CD4-positive, CD25-positive, alpha-beta regulatory T cell (primary cell): Measurements from ENCODE around the gene GUSB. TPM values are rescaled to one million over a fixed set of nuclear protein-coding genes. Genes with fewer than 3 reads are reported as not detected.
"Not testable (repeated sequence)": the region's sequence is repeated elsewhere in the genome, so short reads cannot be mapped to it uniquely, and the experiment has no call there.

Experiments used
- ATAC-seq, 2 donors: fragments of 150-1000 bp; cut with Tn5 transposase; one replicate each; pipeline ENCODE4 v1.10.0; 2021; ENCODE audit warnings: low read depth in 2 of 2, moderate number of reproducible peaks in 2 of 2, moderate library complexity in 1 of 2
- DNase-seq, 3 donors: peaks; one replicate each; pipeline versions ENCODE4 v3.0.0 to v3.0.0-alpha.2; 2012 to 2022; ENCODE audit warnings: mixed read lengths in 1 of 3
- H3K27ac ChIP-seq: one replicate; pipeline ENCODE4 v1.7.0; 2013; ENCODE audit warnings: mild to moderate bottlenecking, low read length; ENCODE audit not compliant: insufficient read depth, poor library complexity, severe bottlenecking
- H3K27me3 ChIP-seq: one replicate; pipeline ENCODE4 v1.7.0; 2013; ENCODE audit warnings: low read length; ENCODE audit not compliant: control insufficient read depth, insufficient read depth
- H3K36me3 ChIP-seq: one replicate; pipeline ENCODE4 v1.7.0; 2013; ENCODE audit warnings: mild to moderate bottlenecking, low read length, moderate library complexity; ENCODE audit not compliant: control insufficient read depth, insufficient read depth
- H3K4me1 ChIP-seq: 2 replicates; pipeline ENCODE4 v1.7.0; 2013; ENCODE audit warnings: mild to moderate bottlenecking, low read length; ENCODE audit not compliant: insufficient read depth, control insufficient read depth, poor library complexity, severe bottlenecking
- H3K4me3 ChIP-seq: one replicate; pipeline ENCODE4 v1.7.0; 2013; ENCODE audit warnings: low read depth, mild to moderate bottlenecking, low read length, moderate library complexity
- H3K9me3 ChIP-seq, 2 experiments: 1 replicate in 1 of 2; 2 replicates in 1 of 2; pipeline ENCODE4 v1.7.0; 2013; ENCODE audit warnings: low read length in 2 of 2, mild to moderate bottlenecking in 1 of 2, moderate library complexity in 1 of 2; ENCODE audit not compliant: control insufficient read depth in 2 of 2
- H3K27ac Mint-ChIP-seq, 3 donors: one replicate each; pipeline ENCODE4 v1.8.0; 2020 to 2022; ENCODE audit warnings: mild to moderate bottlenecking in 3 of 3, mixed read lengths in 3 of 3, moderate library complexity in 2 of 3
- H3K27me3 Mint-ChIP-seq: one replicate; pipeline ENCODE4 v1.8.0; 2022; ENCODE audit warnings: mild to moderate bottlenecking, mixed read lengths
- H3K36me3 Mint-ChIP-seq: one replicate; pipeline ENCODE4 v1.8.0; 2020; ENCODE audit warnings: mixed read lengths
- H3K4me1 Mint-ChIP-seq, 4 donors: one replicate each; pipeline ENCODE4 v1.8.0; 2020 to 2022; ENCODE audit warnings: mixed read lengths in 4 of 4, mild to moderate bottlenecking in 1 of 4
- H3K4me3 Mint-ChIP-seq, 4 donors: one replicate each; pipeline ENCODE4 v1.8.0; 2020 to 2022; ENCODE audit warnings: mild to moderate bottlenecking in 4 of 4, mixed read lengths in 4 of 4, moderate library complexity in 3 of 4
- H3K9me3 Mint-ChIP-seq, 7 donors: one replicate each; pipeline ENCODE4 v1.8.0; 2020 to 2022; ENCODE audit warnings: mixed read lengths in 7 of 7, mild to moderate bottlenecking in 3 of 7, moderate library complexity in 2 of 7
- polyA plus RNA-seq, 4 donors: library from polyadenylated mRNA; unstranded; fragments of 300-500 nt; fragmentation: Illumina TruSeq; gene quantifications; one replicate each; pipeline ENCODE4 v1.2.3, GENCODE V29; 2021
- total RNA-seq: library from RNA; stranded (reverse); gene quantifications from one replicate; pipeline ENCODE4 v1.2.3, GENCODE V29; 2022

The GUSB gene
- total and polyA plus RNA-seq, 5 donors from 2014 or later = 39.9 to 66.4 (median 52.1) TPM

DNA sequence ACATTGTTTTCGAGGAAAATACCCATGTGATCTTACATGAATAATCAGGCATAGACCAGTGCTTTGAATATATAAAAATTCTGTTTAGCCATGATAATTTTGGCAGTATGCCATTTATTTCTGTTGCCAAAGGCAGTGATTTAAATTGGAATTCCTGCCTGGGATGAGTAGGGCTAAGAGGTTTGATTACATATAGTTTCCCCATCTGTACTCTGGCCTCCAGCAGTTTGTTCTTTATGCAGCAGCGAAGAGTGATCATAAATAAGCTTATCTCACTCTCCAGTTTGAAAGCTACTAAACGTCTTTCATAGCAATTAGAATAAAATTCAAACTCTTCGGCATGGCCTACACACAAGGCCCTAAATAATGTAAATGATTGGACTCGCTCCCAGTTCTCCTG, 36.2 kb downstream of the GUSB start:
- not testable (repeated sequence) for H3K27me3 ChIP-seq, H3K4me1 ChIP-seq, H3K36me3 Mint-ChIP-seq, H3K27ac Mint-ChIP-seq, ATAC-seq, H3K9me3 Mint-ChIP-seq, H3K36me3 ChIP-seq, H3K4me1 Mint-ChIP-seq, H3K27ac ChIP-seq, H3K4me3 Mint-ChIP-seq, H3K9me3 ChIP-seq, H3K27me3 Mint-ChIP-seq, H3K4me3 ChIP-seq, DNase-seq

DNA sequence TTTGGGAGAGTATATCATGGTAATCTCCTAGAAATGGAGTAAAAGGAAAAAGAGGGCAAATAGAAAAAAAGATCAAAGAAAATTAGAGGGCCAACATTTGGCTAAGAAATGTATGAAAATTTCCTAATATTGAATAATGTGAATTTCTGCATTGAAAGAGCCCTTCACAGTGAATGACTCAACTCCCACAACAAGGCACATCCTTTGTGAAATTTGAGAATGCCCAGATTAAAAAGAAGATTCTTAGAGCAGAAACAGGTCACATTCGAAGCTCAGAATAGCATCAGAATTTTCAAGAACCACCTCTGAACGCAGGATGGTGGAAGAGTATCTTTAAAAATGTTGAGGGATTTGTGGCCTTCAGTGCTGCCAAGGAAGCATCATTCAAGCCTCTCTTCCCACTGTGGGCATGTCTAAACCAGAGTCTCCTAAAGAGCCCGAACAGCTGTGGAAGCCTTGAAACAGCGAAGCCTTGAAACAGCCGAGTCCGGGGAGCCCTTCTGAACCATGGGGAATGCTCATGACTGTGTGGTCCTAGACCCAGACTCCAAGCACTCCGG, 43.6 kb downstream of the GUSB start:
- peaks cover 38% of the 10 kb centered on the region for H3K36me3 Mint-ChIP-seq
- peaks cover 3 to 7% of the 10 kb centered on the region in 2 experiments for H3K9me3 ChIP-seq
- DNase-seq (no peak), ATAC-seq (no peak)
- no peaks in the 10 kb centered on the region for H3K27me3 Mint-ChIP-seq
- H3K4me3 Mint-ChIP-seq = no peak overlapping the region
- peaks cover 5 to 19% (median 9%) of the 10 kb centered on the region in 4 donors for H3K4me1 Mint-ChIP-seq
- H3K36me3 ChIP-seq = no peaks in the 10 kb centered on the region
- no peaks in the 10 kb centered on the region for H3K27me3 ChIP-seq
- H3K4me1 ChIP-seq = no peaks in the 10 kb centered on the region
- H3K27ac Mint-ChIP-seq = no peak overlapping the region
- H3K4me3 ChIP-seq = no peak overlapping the region
- peaks cover 0 to 8% (median 0%) of the 10 kb centered on the region in 7 donors for H3K9me3 Mint-ChIP-seq
- no peak overlapping the region for H3K27ac ChIP-seq

DNA sequence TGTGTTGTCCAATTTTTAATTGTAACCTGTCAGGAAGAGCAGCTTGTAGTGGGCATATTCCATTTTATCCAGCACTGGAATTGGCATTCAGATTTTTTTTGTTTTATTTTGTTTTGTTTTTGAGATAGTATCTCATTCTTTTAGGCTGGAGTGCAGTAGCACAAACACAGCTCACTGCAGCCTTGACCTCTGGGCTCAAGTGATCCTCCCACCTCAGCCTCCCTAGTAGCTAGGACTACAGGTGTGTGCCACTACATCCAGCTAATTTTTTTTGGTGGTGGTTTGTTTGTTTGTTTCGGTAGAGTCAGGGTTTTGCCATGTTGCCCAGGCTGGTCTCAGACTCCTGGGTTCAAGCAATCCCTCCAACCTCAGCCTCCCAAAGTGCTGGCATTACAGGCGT, 44.7 kb downstream of the GUSB start:
- H3K27me3 ChIP-seq = no peaks in the 10 kb centered on the region
- no peaks in the 10 kb centered on the region for H3K4me1 ChIP-seq
- DNase-seq (no peak), ATAC-seq (no peak)
- Mint-ChIP-seq H3K36me3 (peaks cover 41% of the 10 kb centered on the region), H3K9me3 (peaks cover 0 to 8% (median 0%) of the 10 kb centered on the region in 7 donors), H3K4me3 (no peak overlapping the region), H3K27ac (peak overlapping the region in 1 of 3 donors; percentile 60), H3K4me1 (peaks cover 5 to 23% (median 16%) of the 10 kb centered on the region in 4 donors), H3K27me3 (no peaks in the 10 kb centered on the region)
- no peaks in the 10 kb centered on the region for H3K36me3 ChIP-seq
- peaks cover 3 to 7% of the 10 kb centered on the region in 2 experiments for H3K9me3 ChIP-seq
- H3K4me3 ChIP-seq = no peak overlapping the region
- no peak overlapping the region for H3K27ac ChIP-seq

DNA sequence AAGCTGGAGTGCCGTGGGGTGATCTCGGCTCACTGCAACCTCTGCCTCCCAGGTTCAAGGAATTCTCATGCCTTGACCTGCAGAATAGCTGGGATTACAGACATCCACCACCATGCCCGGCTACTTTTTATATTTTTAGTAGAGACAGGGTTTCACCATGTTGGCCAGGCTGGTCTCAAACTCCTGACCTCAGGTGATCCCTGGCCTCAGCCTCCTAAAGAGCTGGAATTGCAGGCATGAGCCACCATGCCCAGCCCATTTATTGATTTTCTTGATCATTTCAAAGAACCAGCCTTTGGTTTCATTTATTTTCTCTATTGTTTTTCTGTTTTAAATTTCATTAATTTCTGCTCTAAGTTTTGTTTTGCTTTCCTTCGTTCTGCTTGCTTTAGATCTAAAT, 50.3 kb downstream of the GUSB start:
- ATAC-seq (no peak), DNase-seq (no peak)
- Mint-ChIP-seq H3K4me3 (peak overlapping the region in 1 of 4 donors; percentile 64), H3K4me1 (peaks cover 11 to 41% (median 25%) of the 10 kb centered on the region in 4 donors), H3K27ac (no peak overlapping the region), H3K9me3 (peaks cover 0 to 8% (median 3%) of the 10 kb centered on the region in 7 donors), H3K36me3 (peaks cover 21% of the 10 kb centered on the region), H3K27me3 (no peaks in the 10 kb centered on the region)
- Histone ChIP-seq H3K4me3 (no peak overlapping the region), H3K4me1 (no peaks in the 10 kb centered on the region), H3K9me3 (peaks cover 3 to 7% of the 10 kb centered on the region in 2 experiments), H3K27me3 (no peaks in the 10 kb centered on the region), H3K27ac (no peak overlapping the region), H3K36me3 (no peaks in the 10 kb centered on the region)

DNA sequence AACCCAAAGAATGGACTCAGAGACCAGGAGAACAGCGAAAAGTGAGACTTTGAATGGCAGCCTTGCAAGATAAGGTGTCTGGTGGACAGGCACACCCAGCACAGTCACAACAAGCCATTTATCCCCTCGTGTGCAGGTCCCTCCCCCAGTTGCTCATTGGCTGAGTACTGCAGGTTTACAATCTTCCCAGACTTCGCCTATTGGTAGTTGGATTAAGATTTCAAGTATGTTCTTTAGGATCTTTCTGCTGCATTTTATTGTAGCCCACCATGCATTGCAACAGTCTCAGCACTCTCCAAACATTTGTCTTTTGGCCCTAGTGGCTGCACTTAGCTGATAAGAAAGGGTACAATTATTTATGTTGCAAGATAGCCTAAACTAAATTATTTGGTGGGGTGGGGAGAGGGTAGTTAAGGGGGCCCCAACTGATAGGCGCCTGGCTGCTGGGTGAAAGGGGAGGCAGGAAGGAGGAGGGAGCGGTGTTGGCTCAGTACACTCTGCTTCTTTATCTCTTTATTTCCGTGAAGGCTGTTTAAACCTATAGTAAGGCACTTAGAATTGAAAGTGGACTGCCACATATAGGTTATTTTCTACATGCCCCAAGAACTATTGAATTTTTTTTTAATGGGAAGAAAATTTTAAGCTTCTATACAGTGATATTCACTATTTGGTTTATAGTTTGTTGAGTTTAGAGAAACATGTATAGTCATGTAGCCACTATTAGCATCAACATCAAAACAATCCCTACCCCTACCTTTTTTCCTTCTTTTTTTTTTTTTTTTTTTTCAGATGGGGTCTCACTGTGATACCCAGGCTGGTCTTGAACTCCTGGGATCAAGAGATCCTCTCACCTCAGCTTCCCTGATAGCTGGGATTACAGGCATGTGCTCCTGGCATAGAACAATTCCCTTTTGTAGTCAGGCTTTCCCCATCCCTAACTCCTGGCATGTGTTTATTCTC, 54.2 kb downstream of the GUSB start:
- no peak overlapping the region for H3K4me3 ChIP-seq
- peaks cover 19% of the 10 kb centered on the region for H3K36me3 Mint-ChIP-seq
- peaks cover 9 to 36% (median 22%) of the 10 kb centered on the region in 4 donors for H3K4me1 Mint-ChIP-seq
- H3K27me3 Mint-ChIP-seq = no peaks in the 10 kb centered on the region
- no peak for DNase-seq
- H3K27me3 ChIP-seq = no peaks in the 10 kb centered on the region
- ATAC-seq = no peak
- H3K9me3 ChIP-seq = no peaks in the 10 kb centered on the region
- H3K36me3 ChIP-seq = no peaks in the 10 kb centered on the region
- H3K27ac ChIP-seq = no peak overlapping the region
- no peak overlapping the region for H3K4me3 Mint-ChIP-seq
- no peaks in the 10 kb centered on the region for H3K4me1 ChIP-seq
- H3K9me3 Mint-ChIP-seq = peaks cover 0 to 3% (median 0%) of the 10 kb centered on the region in 7 donors
- peak overlapping the region in 2 of 3 donors; percentile 39 to 53 for H3K27ac Mint-ChIP-seq

DNA sequence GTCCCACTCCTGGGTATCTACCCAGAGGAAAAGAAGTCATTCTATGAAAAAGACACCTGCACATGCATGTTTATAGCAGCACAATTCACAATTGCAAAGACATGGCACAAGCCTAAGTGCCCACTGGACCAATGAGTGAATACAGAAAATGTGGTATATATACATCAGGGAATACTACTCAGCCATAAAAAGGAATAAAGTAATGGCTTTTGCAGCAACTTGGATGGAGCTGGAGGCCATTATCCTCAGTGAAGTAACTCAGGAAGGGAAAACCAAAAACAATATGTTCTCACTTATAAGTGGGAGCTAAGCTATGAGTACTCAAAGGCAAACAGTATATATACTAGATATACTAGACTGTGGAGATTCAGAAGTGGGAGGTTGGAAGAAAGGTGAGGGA, 55.4 kb downstream of the GUSB start:
- H3K4me1 ChIP-seq = no peaks in the 10 kb centered on the region
- H3K27ac ChIP-seq = no peak overlapping the region
- H3K36me3 Mint-ChIP-seq = peaks cover 16% of the 10 kb centered on the region
- DNase-seq (no peak), ATAC-seq (no peak)
- H3K9me3 ChIP-seq = no peaks in the 10 kb centered on the region
- no peaks in the 10 kb centered on the region for H3K27me3 ChIP-seq
- no peaks in the 10 kb centered on the region for H3K27me3 Mint-ChIP-seq
- no peak overlapping the region for H3K27ac Mint-ChIP-seq
- H3K9me3 Mint-ChIP-seq = peaks cover 0 to 3% (median 0%) of the 10 kb centered on the region in 7 donors
- H3K36me3 ChIP-seq = no peaks in the 10 kb centered on the region
- no peak overlapping the region for H3K4me3 Mint-ChIP-seq
- no peak overlapping the region for H3K4me3 ChIP-seq
- peaks cover 9 to 32% (median 19%) of the 10 kb centered on the region in 4 donors for H3K4me1 Mint-ChIP-seq

DNA sequence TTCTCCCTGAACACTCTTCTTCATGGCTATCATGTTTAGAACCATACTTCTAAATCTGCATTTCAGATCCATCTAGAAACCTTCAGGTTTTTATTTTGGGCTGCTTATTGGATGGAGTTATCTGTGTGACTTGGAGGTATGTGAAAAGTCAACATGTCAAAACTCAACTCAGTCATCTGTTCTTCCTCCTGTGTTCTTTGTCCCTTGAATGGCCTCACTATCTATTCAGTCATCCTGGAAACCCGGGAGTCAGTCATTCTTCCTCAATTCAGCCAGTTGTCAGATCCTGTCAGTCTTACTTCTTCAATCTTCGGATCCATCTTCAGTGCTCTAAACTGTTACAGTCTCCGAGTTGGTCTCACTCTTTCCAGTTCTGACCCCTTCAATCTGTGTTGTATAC, 57.0 kb downstream of the GUSB start:
- DNase-seq (no peak), ATAC-seq (no peak)
- H3K36me3 Mint-ChIP-seq = peaks cover 18% of the 10 kb centered on the region
- Histone ChIP-seq H3K4me3 (no peak overlapping the region), H3K27ac (no peak overlapping the region), H3K9me3 (no peaks in the 10 kb centered on the region), H3K36me3 (no peaks in the 10 kb centered on the region), H3K27me3 (no peaks in the 10 kb centered on the region), H3K4me1 (no peaks in the 10 kb centered on the region)
- no peak overlapping the region for H3K4me3 Mint-ChIP-seq
- H3K27me3 Mint-ChIP-seq = no peaks in the 10 kb centered on the region
- H3K4me1 Mint-ChIP-seq = peaks cover 5 to 23% (median 13%) of the 10 kb centered on the region in 4 donors
- peaks cover 0 to 3% (median 0%) of the 10 kb centered on the region in 7 donors for H3K9me3 Mint-ChIP-seq
- H3K27ac Mint-ChIP-seq = no peak overlapping the region
